GM23338 (cell line): ENCODE results near the gene SMCO2. TPM values are rescaled to one million over a fixed set of nuclear protein-coding genes. Genes with fewer than 3 reads are reported as not detected.

Experiments
- ATAC-seq: fragments of 200-7000 bp; cut with Tn5 transposase; 3 replicates; pipeline ENCODE4 v1.9.1; 2020
- DNase-seq: peaks from one replicate; pipeline ENCODE4 v3.0.0-alpha.2; 2015; ENCODE audit warnings: low spot score
- H2AFZ ChIP-seq: fragments of 200-600 bp; sonication (generic); 2 replicates; pipeline ENCODE4 v1.8.0; 2016; ENCODE audit warnings: antibody characterized with exemption, mild to moderate bottlenecking, moderate library complexity
- H3F3A ChIP-seq: fragments of 200-600 bp; sonication (generic); replicated peaks from 2 replicates; pipeline ENCODE4 v1.8.0; 2017; ENCODE audit warnings: antibody characterized with exemption, mixed run types, low read depth
- H3K27ac ChIP-seq: fragments of 200-600 bp; sonication (generic); 2 replicates; pipeline ENCODE4 v1.6.1; 2016; ENCODE audit warnings: low read depth
- H3K27me3 ChIP-seq: fragments of 200-600 bp; sonication (generic); 2 replicates; pipeline ENCODE4 v1.8.0; 2016; ENCODE audit warnings: mild to moderate bottlenecking, mixed run types, moderate library complexity; ENCODE audit not compliant: insufficient read depth
- H3K36me3 ChIP-seq: fragments of 200-600 bp; sonication (generic); 2 replicates; pipeline ENCODE4 v1.8.0; 2016; ENCODE audit warnings: mild to moderate bottlenecking; ENCODE audit not compliant: insufficient read depth
- H3K4me1 ChIP-seq: fragments of 200-600 bp; sonication (generic); 2 replicates; pipeline ENCODE4 v1.8.0; 2016; ENCODE audit warnings: mild to moderate bottlenecking, moderate library complexity; ENCODE audit not compliant: insufficient read depth
- H3K4me2 ChIP-seq: fragments of 200-600 bp; sonication (generic); 2 replicates; pipeline ENCODE4 v1.7.1; 2017; ENCODE audit warnings: mixed run types
- H3K4me3 ChIP-seq: fragments of 200-600 bp; sonication (generic); 2 replicates; pipeline ENCODE4 v1.6.1; 2016; ENCODE audit warnings: mixed run types
- H3K79me2 ChIP-seq: fragments of 200-600 bp; sonication (generic); replicated peaks from 2 replicates; pipeline ENCODE4 v1.8.0; 2017; ENCODE audit warnings: mild to moderate bottlenecking; ENCODE audit not compliant: insufficient read depth
- H3K9me2 ChIP-seq: fragments of 200-600 bp; sonication (generic); 2 replicates; pipeline ENCODE4 v1.8.0; 2017; ENCODE audit not compliant: insufficient read depth
- H4K20me1 ChIP-seq: fragments of 200-600 bp; sonication (generic); replicated peaks from 2 replicates; pipeline ENCODE4 v1.8.0; 2017; ENCODE audit warnings: mild to moderate bottlenecking; ENCODE audit not compliant: insufficient read depth
- H3K27ac Mint-ChIP-seq: 2 replicates; pipeline ENCODE4 v1.8.0; 2020; ENCODE audit warnings: inconsistent platforms, mild to moderate bottlenecking, moderate library complexity, mixed read lengths
- H3K27me3 Mint-ChIP-seq: 3 replicates; pipeline ENCODE4 v1.8.0; 2022; ENCODE audit warnings: low read depth, mild to moderate bottlenecking, moderate library complexity, mixed read lengths, inconsistent platforms; ENCODE audit not compliant: insufficient read depth, poor library complexity
- H3K36me3 Mint-ChIP-seq: 3 replicates; pipeline ENCODE4 v1.8.0; 2021; ENCODE audit warnings: low read depth, mild to moderate bottlenecking, inconsistent platforms, moderate library complexity, mixed read lengths
- H3K4me1 Mint-ChIP-seq: 3 replicates; pipeline ENCODE4 v1.8.0; 2020; ENCODE audit warnings: mild to moderate bottlenecking, inconsistent platforms, mixed read lengths
- H3K4me3 Mint-ChIP-seq: 3 replicates; pipeline ENCODE4 v1.8.0; 2021; ENCODE audit warnings: moderate library complexity, mild to moderate bottlenecking, inconsistent platforms, mixed read lengths
- H3K9me3 Mint-ChIP-seq: 3 replicates; pipeline ENCODE4 v1.8.0; 2020; ENCODE audit warnings: moderate library complexity, mild to moderate bottlenecking, inconsistent platforms, mixed read lengths
- CREB1 ChIP-seq: fragments of 250-450 bp; sonication (Bioruptor Pico); IDR thresholded peaks from 2 replicates; pipeline ENCODE4 v1.5.0; 2020; ENCODE audit warnings: low read depth, mild to moderate bottlenecking, moderate library complexity
- EZH2 ChIP-seq: fragments of 200-600 bp; sonication (generic); IDR thresholded peaks from one replicate; pipeline ENCODE4 v1.8.0; 2017; ENCODE audit warnings: antibody characterized with exemption, mild to moderate bottlenecking, low read depth; ENCODE audit not compliant: unreplicated experiment
- EZH2phosphoT487 ChIP-seq: fragments of 200-600 bp; sonication (generic); IDR thresholded peaks from one replicate; pipeline ENCODE4 v1.8.1; 2018; ENCODE audit warnings: antibody characterized with exemption; ENCODE audit not compliant: unreplicated experiment
- JUNB ChIP-seq: IDR thresholded peaks from one replicate; pipeline ENCODE4 v1.6.1; 2016; ENCODE audit warnings: antibody characterized with exemption; ENCODE audit not compliant: unreplicated experiment
- NANOG ChIP-seq: IDR thresholded peaks from 2 replicates; pipeline ENCODE4 v1.6.1; 2016; ENCODE audit warnings: antibody characterized with exemption, borderline replicate concordance
- POLR2AphosphoS5 ChIP-seq: IDR thresholded peaks from 2 replicates; pipeline ENCODE4 v1.6.1; 2016; ENCODE audit warnings: antibody characterized with exemption, low read depth
- STAT1 ChIP-seq: IDR thresholded peaks from one replicate; pipeline ENCODE4 v1.6.1; 2016; ENCODE audit warnings: antibody characterized with exemption; ENCODE audit not compliant: unreplicated experiment
- ZNF114 ChIP-seq: fragments of 250-450 bp; sonication (Bioruptor Pico); IDR thresholded peaks from 2 replicates; pipeline ENCODE4 v1.5.0; 2020; ENCODE audit warnings: mild to moderate bottlenecking, moderate library complexity
- polyA plus RNA-seq: library from polyadenylated mRNA; unstranded; fragments of >200 nt; fragmentation: Nextera tagmentation; extraction: Ambion mirVana; gene quantifications from 2 replicates; pipeline ENCODE4 v1.2.1, GENCODE V29; 2016
- total RNA-seq: library from RNA; depleted of rRNA; stranded (reverse); fragments of >200 nt; shearing (Covaris generic); gene quantifications from 2 replicates; pipeline ENCODE4 v1.2.3, GENCODE V29; 2014
- TF ChIP-seq, protein P1 (sequence below): fragments of 250-450 bp; sonication (Bioruptor Pico); IDR thresholded peaks from 2 replicates; pipeline ENCODE4 v1.5.0; 2020; ENCODE audit warnings: mild to moderate bottlenecking, moderate library complexity
- TF ChIP-seq, protein P2 (sequence below): IDR thresholded peaks from 2 replicates; pipeline ENCODE4 v1.6.1; 2016; ENCODE audit warnings: antibody characterized with exemption
- TF ChIP-seq, protein P3 (sequence below), 2 experiments: fragments of 200-600 bp in 1 of 2; sonication (generic) in 1 of 2; conservative IDR thresholded peaks; 2 replicates each; pipeline versions ENCODE4 v1.5.1 to v1.6.1; 2016 to 2017; ENCODE audit warnings: antibody characterized with exemption in 2 of 2, low read depth in 2 of 2, mild to moderate bottlenecking in 2 of 2, moderate library complexity in 1 of 2

SMCO2 gene
- total and polyA plus RNA-seq, 2 experiments from 2014 or later = 0.86 TPM; not detected in 1

DNA sequence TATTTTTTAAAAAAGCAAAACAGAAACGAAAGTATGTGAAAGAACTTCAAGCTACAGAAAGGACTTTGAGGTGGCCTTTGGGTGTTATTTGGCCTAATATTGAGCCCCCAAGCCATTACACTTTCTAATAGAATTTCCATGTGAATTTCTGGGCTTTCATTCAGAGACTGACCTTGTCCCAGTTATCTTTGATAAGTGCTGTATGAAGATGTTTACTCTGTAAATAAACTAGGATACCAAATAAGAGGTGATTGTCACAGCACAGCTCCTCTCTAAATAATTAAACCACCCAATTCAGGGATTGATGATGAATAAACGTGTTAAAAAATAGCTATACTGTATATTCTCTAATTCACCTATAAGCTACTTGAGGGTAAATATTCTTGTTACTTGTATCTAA lies 44.7 kb downstream of the SMCO2 start (continued):
- no peak for TF ChIP-seq JUNB

DNA sequence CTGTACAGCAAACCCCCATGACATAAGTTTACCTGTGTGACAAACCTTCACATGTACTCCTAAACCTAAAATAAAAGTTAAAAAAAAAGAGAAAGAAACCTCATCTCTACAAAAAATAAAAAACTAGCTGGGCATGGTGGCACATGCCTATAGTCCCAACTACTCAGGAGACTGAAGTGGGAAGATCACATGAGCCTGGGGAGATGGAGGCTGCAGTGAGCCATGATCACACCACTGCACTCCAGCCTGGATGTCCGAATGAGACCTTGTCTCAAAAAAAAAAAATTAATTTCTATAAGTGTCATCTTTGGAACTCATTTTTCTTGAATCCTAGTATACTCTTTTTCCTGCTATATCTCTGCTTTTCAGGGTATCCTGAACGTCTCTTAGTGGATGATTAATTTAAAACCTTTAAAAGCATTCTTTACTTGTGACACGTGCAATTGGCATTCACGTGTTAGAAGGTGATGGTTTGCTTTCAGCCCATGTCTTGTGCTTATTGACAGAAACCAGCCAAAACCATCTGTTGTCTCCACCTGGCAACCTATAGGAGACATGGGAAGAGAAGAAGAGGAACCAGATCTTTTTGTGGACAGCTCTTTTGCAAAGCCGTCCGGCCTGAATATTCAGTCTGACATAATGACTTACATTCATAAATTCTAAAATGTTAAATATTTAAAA lies 46.9 kb downstream of the SMCO2 start:
- Mint-ChIP-seq H3K4me3 (no peak overlapping the region), H3K4me1 (no peaks in the 10 kb centered on the region), H3K27me3 (no peaks in the 10 kb centered on the region), H3K36me3 (no peaks in the 10 kb centered on the region), H3K9me3 (no peaks in the 10 kb centered on the region), H3K27ac (no peak overlapping the region)
- Histone ChIP-seq H3K4me3 (no peak overlapping the region), H3K27ac (no peak overlapping the region), H3K4me2 (no peak overlapping the region), H3K27me3 (no peaks in the 10 kb centered on the region), H3K4me1 (no peaks in the 10 kb centered on the region), H4K20me1 (no peaks in the 10 kb centered on the region), H3K79me2 (no peaks in the 10 kb centered on the region), H3K36me3 (no peaks in the 10 kb centered on the region), H3F3A (no peaks in the 10 kb centered on the region), H2AFZ (no peak overlapping the region), H3K9me2 (no peaks in the 10 kb centered on the region)
- TF ChIP-seq POLR2AphosphoS5 (no peak), STAT1 (no peak)
- ATAC-seq (no peak), DNase-seq (no peak)

DNA sequence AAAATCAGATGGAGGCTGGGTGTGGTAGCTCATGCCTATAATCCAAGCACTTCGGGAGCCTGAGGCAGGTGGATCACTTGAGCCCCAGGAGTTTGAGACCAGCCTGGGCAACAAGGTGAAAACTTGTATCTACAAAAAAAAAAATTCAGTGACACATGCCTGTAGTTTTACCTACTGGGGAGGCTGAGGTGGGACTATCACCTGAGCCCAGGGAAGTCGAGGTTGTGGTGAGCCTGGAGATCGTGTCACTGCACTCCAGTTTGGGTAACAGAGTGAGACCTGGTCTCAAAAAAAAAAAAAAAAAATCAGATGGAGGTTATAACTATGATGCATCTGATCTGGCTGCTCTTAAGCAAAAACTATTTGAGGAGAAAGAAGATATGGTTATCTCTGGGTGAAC lies 50.9 kb downstream of the SMCO2 start:
- TF ChIP-seq, protein P1, sequence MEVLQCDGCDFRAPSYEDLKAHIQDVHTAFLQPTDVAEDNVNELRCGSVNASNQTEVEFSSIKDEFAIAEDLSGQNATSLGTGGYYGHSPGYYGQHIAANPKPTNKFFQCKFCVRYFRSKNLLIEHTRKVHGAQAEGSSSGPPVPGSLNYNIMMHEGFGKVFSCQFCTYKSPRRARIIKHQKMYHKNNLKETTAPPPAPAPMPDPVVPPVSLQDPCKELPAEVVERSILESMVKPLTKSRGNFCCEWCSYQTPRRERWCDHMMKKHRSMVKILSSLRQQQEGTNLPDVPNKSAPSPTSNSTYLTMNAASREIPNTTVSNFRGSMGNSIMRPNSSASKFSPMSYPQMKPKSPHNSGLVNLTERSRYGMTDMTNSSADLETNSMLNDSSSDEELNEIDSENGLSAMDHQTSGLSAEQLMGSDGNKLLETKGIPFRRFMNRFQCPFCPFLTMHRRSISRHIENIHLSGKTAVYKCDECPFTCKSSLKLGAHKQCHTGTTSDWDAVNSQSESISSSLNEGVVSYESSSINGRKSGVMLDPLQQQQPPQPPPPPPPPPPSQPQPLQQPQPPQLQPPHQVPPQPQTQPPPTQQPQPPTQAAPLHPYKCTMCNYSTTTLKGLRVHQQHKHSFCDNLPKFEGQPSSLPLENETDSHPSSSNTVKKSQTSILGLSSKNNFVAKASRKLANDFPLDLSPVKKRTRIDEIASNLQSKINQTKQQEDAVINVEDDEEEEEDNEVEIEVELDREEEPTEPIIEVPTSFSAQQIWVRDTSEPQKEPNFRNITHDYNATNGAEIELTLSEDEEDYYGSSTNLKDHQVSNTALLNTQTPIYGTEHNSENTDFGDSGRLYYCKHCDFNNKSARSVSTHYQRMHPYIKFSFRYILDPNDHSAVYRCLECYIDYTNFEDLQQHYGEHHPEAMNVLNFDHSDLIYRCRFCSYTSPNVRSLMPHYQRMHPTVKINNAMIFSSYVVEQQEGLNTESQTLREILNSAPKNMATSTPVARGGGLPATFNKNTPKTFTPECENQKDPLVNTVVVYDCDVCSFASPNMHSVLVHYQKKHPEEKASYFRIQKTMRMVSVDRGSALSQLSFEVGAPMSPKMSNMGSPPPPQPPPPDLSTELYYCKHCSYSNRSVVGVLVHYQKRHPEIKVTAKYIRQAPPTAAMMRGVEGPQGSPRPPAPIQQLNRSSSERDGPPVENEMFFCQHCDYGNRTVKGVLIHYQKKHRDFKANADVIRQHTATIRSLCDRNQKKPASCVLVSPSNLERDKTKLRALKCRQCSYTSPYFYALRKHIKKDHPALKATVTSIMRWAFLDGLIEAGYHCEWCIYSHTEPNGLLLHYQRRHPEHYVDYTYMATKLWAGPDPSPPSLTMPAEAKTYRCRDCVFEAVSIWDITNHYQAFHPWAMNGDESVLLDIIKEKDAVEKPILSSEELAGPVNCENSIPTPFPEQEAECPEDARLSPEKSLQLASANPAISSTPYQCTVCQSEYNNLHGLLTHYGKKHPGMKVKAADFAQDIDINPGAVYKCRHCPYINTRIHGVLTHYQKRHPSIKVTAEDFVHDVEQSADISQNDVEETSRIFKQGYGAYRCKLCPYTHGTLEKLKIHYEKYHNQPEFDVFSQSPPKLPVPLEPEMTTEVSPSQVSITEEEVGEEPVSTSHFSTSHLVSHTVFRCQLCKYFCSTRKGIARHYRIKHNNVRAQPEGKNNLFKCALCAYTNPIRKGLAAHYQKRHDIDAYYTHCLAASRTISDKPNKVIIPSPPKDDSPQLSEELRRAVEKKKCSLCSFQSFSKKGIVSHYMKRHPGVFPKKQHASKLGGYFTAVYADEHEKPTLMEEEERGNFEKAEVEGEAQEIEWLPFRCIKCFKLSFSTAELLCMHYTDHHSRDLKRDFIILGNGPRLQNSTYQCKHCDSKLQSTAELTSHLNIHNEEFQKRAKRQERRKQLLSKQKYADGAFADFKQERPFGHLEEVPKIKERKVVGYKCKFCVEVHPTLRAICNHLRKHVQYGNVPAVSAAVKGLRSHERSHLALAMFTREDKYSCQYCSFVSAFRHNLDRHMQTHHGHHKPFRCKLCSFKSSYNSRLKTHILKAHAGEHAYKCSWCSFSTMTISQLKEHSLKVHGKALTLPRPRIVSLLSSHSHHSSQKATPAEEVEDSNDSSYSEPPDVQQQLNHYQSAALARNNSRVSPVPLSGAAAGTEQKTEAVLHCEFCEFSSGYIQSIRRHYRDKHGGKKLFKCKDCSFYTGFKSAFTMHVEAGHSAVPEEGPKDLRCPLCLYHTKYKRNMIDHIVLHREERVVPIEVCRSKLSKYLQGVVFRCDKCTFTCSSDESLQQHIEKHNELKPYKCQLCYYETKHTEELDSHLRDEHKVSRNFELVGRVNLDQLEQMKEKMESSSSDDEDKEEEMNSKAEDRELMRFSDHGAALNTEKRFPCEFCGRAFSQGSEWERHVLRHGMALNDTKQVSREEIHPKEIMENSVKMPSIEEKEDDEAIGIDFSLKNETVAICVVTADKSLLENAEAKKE (CRISPR knock-in tag) = no peak
- TF ChIP-seq CREB1 (CRISPR knock-in tag) (no peak), EZH2 (no peak), NANOG (no peak), EZH2phosphoT487 (no peak), ZNF114 (CRISPR knock-in tag) (no peak)
- TF ChIP-seq, protein P2, sequence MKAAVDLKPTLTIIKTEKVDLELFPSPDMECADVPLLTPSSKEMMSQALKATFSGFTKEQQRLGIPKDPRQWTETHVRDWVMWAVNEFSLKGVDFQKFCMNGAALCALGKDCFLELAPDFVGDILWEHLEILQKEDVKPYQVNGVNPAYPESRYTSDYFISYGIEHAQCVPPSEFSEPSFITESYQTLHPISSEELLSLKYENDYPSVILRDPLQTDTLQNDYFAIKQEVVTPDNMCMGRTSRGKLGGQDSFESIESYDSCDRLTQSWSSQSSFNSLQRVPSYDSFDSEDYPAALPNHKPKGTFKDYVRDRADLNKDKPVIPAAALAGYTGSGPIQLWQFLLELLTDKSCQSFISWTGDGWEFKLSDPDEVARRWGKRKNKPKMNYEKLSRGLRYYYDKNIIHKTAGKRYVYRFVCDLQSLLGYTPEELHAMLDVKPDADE = no peak
- TF ChIP-seq, protein P3, sequence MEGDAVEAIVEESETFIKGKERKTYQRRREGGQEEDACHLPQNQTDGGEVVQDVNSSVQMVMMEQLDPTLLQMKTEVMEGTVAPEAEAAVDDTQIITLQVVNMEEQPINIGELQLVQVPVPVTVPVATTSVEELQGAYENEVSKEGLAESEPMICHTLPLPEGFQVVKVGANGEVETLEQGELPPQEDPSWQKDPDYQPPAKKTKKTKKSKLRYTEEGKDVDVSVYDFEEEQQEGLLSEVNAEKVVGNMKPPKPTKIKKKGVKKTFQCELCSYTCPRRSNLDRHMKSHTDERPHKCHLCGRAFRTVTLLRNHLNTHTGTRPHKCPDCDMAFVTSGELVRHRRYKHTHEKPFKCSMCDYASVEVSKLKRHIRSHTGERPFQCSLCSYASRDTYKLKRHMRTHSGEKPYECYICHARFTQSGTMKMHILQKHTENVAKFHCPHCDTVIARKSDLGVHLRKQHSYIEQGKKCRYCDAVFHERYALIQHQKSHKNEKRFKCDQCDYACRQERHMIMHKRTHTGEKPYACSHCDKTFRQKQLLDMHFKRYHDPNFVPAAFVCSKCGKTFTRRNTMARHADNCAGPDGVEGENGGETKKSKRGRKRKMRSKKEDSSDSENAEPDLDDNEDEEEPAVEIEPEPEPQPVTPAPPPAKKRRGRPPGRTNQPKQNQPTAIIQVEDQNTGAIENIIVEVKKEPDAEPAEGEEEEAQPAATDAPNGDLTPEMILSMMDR (conservative IDR thresholded peaks at IDR 0.05; ENCODE audit: low read depth in 2 of 2) = no peak
- Histone ChIP-seq H3K79me2 (no peaks in the 10 kb centered on the region), H3K9me2 (no peaks in the 10 kb centered on the region), H2AFZ (no peak overlapping the region), H3K4me2 (no peak overlapping the region), H3K36me3 (no peaks in the 10 kb centered on the region), H3K27me3 (no peaks in the 10 kb centered on the region), H3K4me3 (no peak overlapping the region), H4K20me1 (no peaks in the 10 kb centered on the region), H3K4me1 (no peaks in the 10 kb centered on the region), H3K27ac (no peak overlapping the region), H3F3A (no peaks in the 10 kb centered on the region)
- no peaks in the 10 kb centered on the region for H3K4me1 Mint-ChIP-seq
- no peaks in the 10 kb centered on the region for H3K36me3 Mint-ChIP-seq
- ATAC-seq (no peak), DNase-seq (no peak)
- no peak overlapping the region for H3K27ac Mint-ChIP-seq
- no peaks in the 10 kb centered on the region for H3K9me3 Mint-ChIP-seq
- no peak overlapping the region for H3K4me3 Mint-ChIP-seq
- no peaks in the 10 kb centered on the region for H3K27me3 Mint-ChIP-seq
